ENCODE results near the gene NYAP2.

The NYAP2 gene

DNA sequence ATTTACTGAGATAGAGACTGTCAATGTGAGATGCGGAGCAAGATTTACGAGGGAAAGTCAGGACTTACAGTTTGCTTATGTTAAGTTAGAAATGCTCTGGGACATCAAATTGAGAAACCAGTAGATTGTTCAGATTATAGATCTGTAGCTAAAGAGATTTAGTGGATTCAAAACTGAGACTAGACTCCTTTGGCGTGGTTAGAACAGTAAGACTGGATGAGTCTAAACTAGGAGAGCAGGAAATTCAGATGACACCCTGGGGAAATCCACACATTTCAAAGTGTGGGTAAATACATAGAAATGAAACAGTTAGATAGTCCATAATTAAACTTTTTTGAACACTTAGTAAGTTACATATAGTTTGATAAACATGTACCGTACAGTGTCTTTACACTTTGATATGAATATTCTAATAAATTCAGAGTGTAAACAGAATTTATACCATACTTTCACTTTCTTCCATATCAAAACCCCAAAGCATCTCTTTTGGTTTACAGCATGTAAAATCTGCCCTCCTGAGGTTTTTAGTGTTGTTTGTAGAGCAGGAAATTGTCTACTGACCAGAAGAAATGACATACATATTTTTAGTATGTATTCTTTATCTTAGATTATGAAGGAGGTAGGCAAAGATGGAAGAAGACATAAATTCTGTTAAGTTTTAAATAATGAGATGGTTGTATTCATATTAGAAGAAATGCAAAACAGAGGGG, 231.5 kb downstream of the NYAP2 start:
- no peak for DNase-seq (ENCODE audit: low read depth)

DNA sequence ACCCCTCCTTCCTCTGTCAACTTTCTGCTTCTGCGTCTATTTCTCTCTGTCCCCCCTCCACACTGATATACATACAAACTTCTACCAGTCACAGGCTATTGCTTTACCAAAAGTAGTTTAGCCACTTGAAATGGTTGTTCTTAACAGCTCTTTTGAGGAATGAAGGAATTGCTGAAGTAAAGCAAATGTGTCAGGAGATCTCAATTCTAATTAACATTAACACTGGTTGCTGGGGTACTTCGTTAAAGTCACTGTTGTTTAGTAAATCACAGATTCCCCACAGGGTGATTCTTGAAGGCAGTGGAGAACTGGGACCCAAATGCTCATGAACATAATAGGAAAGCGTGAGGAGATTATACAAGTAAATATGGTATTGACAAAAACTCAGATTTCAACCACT, 232.8 kb downstream of the NYAP2 start:
- no peak for DNase-seq (ENCODE audit: low read depth)

GRCh38 chr2:225636558-225636957, 237.0 kb downstream of the NYAP2 start:
- DNase-seq (ENCODE audit: low read depth), result no peak

GRCh38 chr2:225637259-225637658, 237.7 kb downstream of the NYAP2 start:
- no peak for DNase-seq (ENCODE audit: low read depth)

DNA sequence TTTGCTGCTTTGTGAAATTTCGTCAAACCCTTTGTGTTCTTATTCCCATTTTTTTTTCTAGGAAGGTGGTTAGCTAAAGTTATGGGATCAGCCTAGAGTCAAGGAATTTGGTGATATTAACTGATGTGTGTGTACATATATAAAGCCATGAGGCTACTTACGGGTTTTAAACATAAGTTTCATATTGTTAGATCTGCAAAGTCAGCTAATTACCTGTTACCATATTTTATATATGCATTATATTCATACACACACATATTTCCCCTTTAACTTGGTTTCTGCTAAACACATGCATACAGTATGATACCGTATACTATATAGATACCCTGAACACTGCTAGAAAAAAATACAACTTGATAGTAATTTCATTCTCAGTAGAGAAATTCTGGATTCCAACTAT, 241.0 kb downstream of the NYAP2 start:
- DNase-seq (ENCODE audit: low read depth), result no peak

DNA sequence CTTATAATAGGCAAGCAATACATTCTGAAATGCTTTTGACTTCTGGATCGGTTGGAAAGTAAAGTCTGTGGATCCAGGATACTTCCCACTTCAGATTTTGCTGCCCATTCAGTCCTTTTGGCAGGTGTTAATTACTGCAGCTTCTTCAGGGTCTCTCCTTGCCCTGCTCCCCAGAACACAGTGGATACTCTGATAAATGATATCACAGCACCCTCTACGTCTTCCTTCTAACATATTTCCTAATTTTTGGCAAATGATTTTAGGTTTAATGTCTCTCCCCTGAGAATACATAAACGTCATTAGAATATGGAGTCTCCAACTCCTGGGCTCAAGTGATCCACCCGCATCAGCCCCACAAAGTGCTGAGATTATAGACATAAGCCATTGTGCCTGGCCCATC, 249.8 kb downstream of the NYAP2 start:
- no peak for DNase-seq (ENCODE audit: low read depth)

GRCh38 chr2:225650041-225650440, 250.5 kb downstream of the NYAP2 start:
- DNase-seq (ENCODE audit: low read depth), result no peak

DNA sequence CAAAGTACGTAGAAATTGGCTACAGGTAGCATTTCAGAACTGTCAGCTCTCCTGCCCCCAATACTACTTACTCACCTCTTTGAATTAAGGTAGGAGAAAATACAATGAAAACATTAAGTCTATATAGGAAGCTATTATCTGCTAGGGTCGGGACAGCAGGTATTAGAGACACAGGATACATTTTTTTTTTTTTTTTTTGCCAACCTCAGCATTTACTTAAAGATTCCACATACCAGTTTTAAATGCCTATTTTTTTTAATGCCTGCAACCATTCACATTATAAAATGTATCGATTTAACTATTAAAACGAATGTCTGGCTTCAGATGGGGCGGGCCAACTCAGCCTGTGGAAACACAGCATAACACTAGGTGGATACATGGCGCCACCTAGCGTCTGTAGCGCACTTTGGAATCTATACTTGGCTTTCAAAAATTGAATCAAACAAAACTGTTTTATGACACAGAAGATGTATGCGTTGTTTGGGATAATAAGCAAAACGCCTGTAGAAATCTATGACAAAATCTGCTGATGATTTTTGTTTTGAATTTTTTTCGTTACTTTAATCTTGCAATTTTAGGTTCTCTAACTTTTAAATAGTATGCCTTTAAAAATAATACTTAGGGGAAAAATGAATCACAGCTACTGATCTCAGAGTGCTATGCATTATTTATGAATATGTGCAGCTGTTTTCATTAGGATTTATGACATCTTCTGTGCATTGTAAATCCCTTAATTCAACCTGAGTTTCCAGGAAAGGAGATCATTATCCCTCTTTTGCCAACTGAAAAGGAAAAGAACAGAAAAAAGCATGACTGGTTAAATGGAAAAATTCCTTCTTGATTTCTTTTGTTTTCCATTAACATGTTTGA, 261.0 kb downstream of the NYAP2 start:
- peak; percentile 51 for DNase-seq (ENCODE audit: low read depth)

- DNase-seq (ENCODE audit: low read depth), result no peak
Observed at GRCh38 chr2:225662101-225662500, 262.6 kb downstream of the NYAP2 start.

DNA sequence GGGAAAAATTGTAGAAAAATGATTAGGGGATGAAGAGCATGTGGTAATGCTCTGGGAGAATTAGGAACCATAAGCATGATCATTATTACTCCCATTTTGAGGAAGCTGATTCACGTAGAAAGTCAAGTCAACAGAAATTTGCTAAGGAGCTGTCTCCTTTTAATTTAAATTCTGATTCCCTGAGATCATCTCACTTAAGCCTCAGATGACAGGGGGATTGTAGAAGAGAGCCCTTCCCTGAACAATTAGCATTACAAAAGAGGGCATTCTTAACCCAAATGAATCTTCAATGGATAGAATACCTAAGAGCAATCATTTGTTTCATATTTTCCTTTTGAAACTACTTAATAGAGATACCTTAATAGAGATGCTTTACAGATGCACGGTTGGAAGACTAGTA, 267.9 kb downstream of the NYAP2 start:
- no peak for DNase-seq (ENCODE audit: low read depth)

GRCh38 chr2:225668606-225669266, 269.2 kb downstream of the NYAP2 start:
- peak; percentile 62 for DNase-seq (ENCODE audit: low read depth)

- DNase-seq (ENCODE audit: low read depth), result peak; percentile 52
Observed at GRCh38 chr2:225670111-225670974, 270.8 kb downstream of the NYAP2 start.

DNA sequence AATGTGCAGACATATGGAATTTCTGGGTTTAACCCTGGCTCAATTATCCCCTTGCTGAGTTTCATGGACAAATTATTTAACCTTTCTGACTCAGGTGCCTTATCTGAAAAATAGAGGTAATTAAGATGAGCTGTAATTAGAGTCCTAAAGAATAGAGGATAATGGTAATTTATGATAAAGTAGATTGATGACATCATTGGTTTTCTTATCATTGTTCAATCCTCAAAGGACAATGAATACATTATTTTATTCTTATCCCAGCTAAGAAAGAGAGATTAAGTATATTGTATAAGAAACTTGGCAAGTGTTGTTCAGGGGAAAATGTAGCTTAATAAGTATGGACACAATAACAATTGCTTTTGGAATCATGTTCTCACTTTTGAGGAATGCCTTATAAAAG, 279.3 kb downstream of the NYAP2 start:
- no peak for DNase-seq (ENCODE audit: low read depth)

DNA sequence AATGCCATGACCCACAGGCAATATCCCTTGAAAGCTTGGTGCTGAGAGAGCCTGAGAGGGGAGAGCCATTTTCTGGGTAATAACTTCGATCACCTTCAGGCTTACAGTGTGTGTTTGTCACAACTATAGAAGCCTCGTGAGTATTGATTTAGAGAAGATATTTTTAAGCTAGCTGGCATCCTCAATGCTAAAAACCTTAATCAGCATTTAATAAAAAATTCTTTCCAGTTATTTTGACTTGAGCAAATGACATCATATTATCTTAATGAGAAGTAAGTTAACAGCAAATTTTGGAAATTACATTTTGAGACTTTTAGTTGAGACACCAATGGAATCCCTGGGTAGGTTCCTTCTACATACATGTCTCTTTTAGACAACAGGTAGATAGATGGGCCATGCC, 283.7 kb downstream of the NYAP2 start:
- no peak for DNase-seq (ENCODE audit: low read depth)

- no peak for DNase-seq (ENCODE audit: low read depth)
Observed at GRCh38 chr2:225690153-225690552, 290.6 kb downstream of the NYAP2 start.

- DNase-seq (ENCODE audit: low read depth), result no peak
Observed at GRCh38 chr2:225691711-225692110, 292.2 kb downstream of the NYAP2 start.

GRCh38 chr2:225693259-225693658, 293.7 kb downstream of the NYAP2 start:
- DNase-seq (ENCODE audit: low read depth), result no peak

- DNase-seq (ENCODE audit: low read depth), result peak; percentile 6
Observed at GRCh38 chr2:225694664-225695063, 295.2 kb downstream of the NYAP2 start.

GRCh38 chr2:225697936-225698335, 298.4 kb downstream of the NYAP2 start:
- no peak for DNase-seq (ENCODE audit: low read depth)
